ENCODE data around the gene AQP12B. TPM values are rescaled to one million over a fixed set of nuclear protein-coding genes. Genes with fewer than 3 reads are reported as not detected.

AQP12B gene
- total RNA-seq, 1 donor from 2014 or later: not detected

GRCh38 chr2:240642061-240642805, 40.5 kb downstream of the AQP12B start:
- Mint-ChIP-seq H3K36me3 (no peaks in the 10 kb centered on the region), H3K4me1 (no peaks in the 10 kb centered on the region), H3K9me3 (no peaks in the 10 kb centered on the region), H3K27ac (no peak overlapping the region), H3K27me3 (ENCODE audit: low read depth) (peaks cover 64% of the 10 kb centered on the region), H3K4me3 (no peak overlapping the region)
- DNase-seq (ENCODE audit: low spot score in 2 of 2, unreplicated experiment in 2 of 2): peak in 1 of 2 experiments; percentile 34
- no peak for TF ChIP-seq CTCF (IDR thresholded peaks at IDR 0.05; ENCODE audit: unreplicated experiment)

DNA sequence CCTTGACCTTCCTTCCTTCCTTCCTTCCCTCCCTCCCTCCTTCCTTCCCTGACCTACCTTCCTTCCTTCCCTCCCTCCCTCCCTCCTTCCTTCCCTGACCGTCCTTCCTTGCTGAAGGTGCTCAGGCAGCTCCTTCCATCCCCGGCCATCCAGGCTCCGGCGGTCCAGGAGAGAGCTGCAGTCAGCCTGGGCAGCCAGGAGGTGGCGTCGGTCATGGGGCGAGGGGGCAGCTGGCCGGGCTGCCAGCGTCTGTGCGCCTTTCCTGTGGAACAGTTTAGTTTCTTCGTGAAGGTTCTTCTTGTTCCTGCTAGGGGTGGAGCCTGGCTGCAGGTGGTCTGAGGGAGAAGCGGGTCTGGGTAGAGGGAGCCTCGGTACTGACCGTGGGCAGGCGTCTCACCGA, 41.7 kb downstream of the AQP12B start:
- Mint-ChIP-seq H3K36me3 (no peaks in the 10 kb centered on the region), H3K27ac (no peak overlapping the region), H3K9me3 (no peaks in the 10 kb centered on the region), H3K4me1 (no peaks in the 10 kb centered on the region), H3K27me3 (ENCODE audit: low read depth) (peaks cover 59% of the 10 kb centered on the region), H3K4me3 (no peak overlapping the region)
- no peak for TF ChIP-seq CTCF (IDR thresholded peaks at IDR 0.05; ENCODE audit: unreplicated experiment)
- DNase-seq (ENCODE audit: low spot score in 2 of 2, unreplicated experiment in 2 of 2): peak; percentile 39 to 45

- Mint-ChIP-seq H3K36me3 (no peaks in the 10 kb centered on the region), H3K27me3 (ENCODE audit: low read depth) (peaks cover 51% of the 10 kb centered on the region), H3K9me3 (peaks cover 4% of the 10 kb centered on the region), H3K4me1 (no peaks in the 10 kb centered on the region), H3K4me3 (no peak overlapping the region), H3K27ac (no peak overlapping the region)
- TF ChIP-seq CTCF (IDR thresholded peaks at IDR 0.05; ENCODE audit: unreplicated experiment): no peak
- no peak for DNase-seq (ENCODE audit: low spot score in 2 of 2, unreplicated experiment in 2 of 2)
These were observed 43.1 kb downstream of the AQP12B start for GRCh38 chr2:240639566-240639965.

DNA sequence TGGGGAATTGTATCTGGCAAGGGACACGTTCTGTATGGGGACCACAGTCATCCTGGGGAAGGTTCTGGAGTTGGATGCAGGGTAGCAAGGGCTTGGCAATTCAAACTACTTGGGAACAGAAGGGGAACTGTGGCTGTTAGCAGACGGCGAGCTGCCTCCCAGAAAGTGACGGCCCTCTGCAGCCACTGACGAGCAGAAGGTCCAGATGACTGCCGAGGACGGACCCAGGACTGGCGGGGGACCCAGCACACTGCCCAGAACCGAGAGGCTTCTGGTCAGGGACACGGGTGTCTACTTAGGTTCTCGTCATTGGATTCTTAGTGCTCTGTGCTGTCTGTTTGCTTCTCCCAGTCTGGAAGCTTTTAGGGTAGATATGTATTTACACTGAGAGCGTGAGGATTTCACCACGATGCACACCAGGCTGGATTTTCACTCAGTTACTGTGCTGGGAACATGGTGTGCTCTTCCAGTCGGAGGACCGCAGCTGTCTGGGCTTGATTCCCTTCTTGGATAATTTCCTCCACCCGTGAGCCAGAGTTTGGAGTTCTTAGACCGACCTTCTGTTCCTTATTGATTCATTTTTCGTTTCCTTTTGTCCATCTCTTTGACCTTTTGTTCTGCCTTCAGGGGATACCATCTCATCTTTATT, 44.0 kb downstream of the AQP12B start:
- DNase-seq (ENCODE audit: low spot score in 2 of 2, unreplicated experiment in 2 of 2): peak in 1 of 2 experiments; percentile 10
- peaks cover 11% of the 10 kb centered on the region for H3K9me3 Mint-ChIP-seq
- no peaks in the 10 kb centered on the region for H3K36me3 Mint-ChIP-seq
- no peak for TF ChIP-seq CTCF (IDR thresholded peaks at IDR 0.05; ENCODE audit: unreplicated experiment)
- H3K4me1 Mint-ChIP-seq: no peaks in the 10 kb centered on the region
- no peak overlapping the region for H3K4me3 Mint-ChIP-seq
- peaks cover 41% of the 10 kb centered on the region for H3K27me3 Mint-ChIP-seq (ENCODE audit: low read depth)
- no peak overlapping the region for H3K27ac Mint-ChIP-seq

DNA sequence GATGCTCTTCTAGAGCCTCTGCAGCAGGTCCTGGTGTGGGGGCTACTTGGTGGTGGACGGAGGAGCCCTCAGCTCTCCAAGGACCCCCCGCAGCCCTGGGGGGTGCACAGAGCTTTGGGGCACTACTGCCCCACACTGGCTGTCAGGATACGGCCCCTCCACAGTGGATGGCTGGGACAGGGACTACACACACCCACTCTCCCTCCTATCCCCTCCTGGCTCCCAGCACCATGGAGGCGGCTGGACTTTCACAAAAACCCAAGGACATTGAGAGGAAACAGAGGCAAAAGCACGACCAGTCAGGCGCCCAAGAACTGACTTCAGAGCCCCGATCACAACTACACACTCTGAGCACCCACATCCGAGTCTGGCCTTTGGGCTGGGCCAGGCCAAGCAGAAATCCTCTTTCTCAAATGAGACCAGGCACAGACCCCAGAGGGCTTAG, 44.8 kb downstream of the AQP12B start:
- Mint-ChIP-seq H3K4me1 (no peaks in the 10 kb centered on the region), H3K27me3 (ENCODE audit: low read depth) (peaks cover 36% of the 10 kb centered on the region), H3K9me3 (peaks cover 18% of the 10 kb centered on the region), H3K36me3 (peaks cover 4% of the 10 kb centered on the region), H3K27ac (no peak overlapping the region), H3K4me3 (no peak overlapping the region)
- TF ChIP-seq CTCF (IDR thresholded peaks at IDR 0.05; ENCODE audit: unreplicated experiment): no peak
- DNase-seq (ENCODE audit: low spot score in 2 of 2, unreplicated experiment in 2 of 2): no peak

All from mesothelial cell of epicardium (in vitro differentiated cells).